Measurements from ENCODE around the gene PPP4R1. TPM values are rescaled to one million over a fixed set of nuclear protein-coding genes. Genes with fewer than 3 reads are reported as not detected.

The PPP4R1 gene
- total RNA-seq, 1 donor from 2014 or later, result 132 TPM

DNA sequence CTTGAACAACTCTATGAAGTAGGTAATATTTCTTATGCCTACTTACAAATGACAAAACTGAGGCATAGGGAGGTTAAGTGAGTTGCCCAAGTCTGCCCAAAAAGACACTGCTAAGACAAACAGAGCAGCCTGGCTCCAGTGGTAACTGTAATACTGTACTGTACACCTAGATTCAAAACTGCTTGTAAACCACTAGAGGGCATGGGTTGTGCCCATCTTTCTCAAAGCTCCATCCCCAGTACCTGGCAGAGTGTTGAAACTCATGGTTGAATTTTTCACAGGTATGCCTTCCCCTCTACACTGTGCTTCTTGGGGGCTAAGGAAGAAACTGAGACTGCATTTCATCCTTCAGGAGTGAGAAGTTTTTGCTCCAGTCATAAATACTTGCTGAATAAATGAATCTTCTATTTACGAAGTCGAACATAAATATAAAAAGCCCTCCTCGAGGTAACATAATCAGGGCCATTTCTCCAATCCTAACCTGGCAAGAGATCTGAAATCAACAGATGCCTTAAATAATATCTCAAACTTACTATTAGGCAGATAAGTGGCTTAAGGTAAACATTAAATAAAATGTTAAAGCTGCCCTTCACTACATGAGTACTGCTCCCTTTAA lies 2.0 kb downstream of the PPP4R1 start:
- Mint-ChIP-seq H3K27me3 (ENCODE audit: low read depth, unreplicated experiment) (no peaks in the 10 kb centered on the region), H3K4me1 (ENCODE audit: low read depth, unreplicated experiment) (peaks cover 47% of the 10 kb centered on the region), H3K9me3 (ENCODE audit: unreplicated experiment) (no peaks in the 10 kb centered on the region), H3K36me3 (ENCODE audit: low read depth, unreplicated experiment) (peaks cover 7% of the 10 kb centered on the region), H3K4me3 (ENCODE audit: unreplicated experiment) (peak overlapping the region; percentile 94), H3K27ac (ENCODE audit: unreplicated experiment) (peak overlapping the region; percentile 87)
- no peak for TF ChIP-seq EZH2 (IDR thresholded peaks at IDR 0.05; ENCODE audit: insufficient read depth, low read length)
- TF ChIP-seq, protein P1, sequence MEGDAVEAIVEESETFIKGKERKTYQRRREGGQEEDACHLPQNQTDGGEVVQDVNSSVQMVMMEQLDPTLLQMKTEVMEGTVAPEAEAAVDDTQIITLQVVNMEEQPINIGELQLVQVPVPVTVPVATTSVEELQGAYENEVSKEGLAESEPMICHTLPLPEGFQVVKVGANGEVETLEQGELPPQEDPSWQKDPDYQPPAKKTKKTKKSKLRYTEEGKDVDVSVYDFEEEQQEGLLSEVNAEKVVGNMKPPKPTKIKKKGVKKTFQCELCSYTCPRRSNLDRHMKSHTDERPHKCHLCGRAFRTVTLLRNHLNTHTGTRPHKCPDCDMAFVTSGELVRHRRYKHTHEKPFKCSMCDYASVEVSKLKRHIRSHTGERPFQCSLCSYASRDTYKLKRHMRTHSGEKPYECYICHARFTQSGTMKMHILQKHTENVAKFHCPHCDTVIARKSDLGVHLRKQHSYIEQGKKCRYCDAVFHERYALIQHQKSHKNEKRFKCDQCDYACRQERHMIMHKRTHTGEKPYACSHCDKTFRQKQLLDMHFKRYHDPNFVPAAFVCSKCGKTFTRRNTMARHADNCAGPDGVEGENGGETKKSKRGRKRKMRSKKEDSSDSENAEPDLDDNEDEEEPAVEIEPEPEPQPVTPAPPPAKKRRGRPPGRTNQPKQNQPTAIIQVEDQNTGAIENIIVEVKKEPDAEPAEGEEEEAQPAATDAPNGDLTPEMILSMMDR (IDR thresholded peaks at IDR 0.05; ENCODE audit: insufficient read depth, low read depth, low read length), result peak; percentile 81
- H2AFZ ChIP-seq (ENCODE audit: low read depth, low read length), result no peak overlapping the region
- H3K4me2 ChIP-seq (ENCODE audit: low read length), result peak overlapping the region; percentile 86
- peaks cover 52% of the 10 kb centered on the region for H4K20me1 ChIP-seq (ENCODE audit: insufficient read depth, low read length)
- H3K4me3 ChIP-seq (ENCODE audit: insufficient read depth, low read depth, low read length), result peak overlapping the region; percentile 74
- FAIRE-seq, result no peak
- H3K79me2 ChIP-seq (ENCODE audit: insufficient read depth, low read length), result peaks cover 77% of the 10 kb centered on the region
- H3K9ac ChIP-seq (ENCODE audit: low read length), result peak overlapping the region; percentile 94
- peaks cover 26% of the 10 kb centered on the region for H3K4me1 ChIP-seq (ENCODE audit: insufficient read depth, low read length)
- peak; percentile 32 for DNase-seq (ENCODE audit: low read depth)
- H3K9me3 ChIP-seq (ENCODE audit: insufficient read depth, low read depth, low read length), result no peaks in the 10 kb centered on the region
- no peak overlapping the region for H3K27ac ChIP-seq (ENCODE audit: low read depth, low read length)
- no peaks in the 10 kb centered on the region for H3K27me3 ChIP-seq (ENCODE audit: insufficient read depth, low read length)
- peaks cover 6% of the 10 kb centered on the region for H3K36me3 ChIP-seq (ENCODE audit: insufficient read depth, low read length)

DNA sequence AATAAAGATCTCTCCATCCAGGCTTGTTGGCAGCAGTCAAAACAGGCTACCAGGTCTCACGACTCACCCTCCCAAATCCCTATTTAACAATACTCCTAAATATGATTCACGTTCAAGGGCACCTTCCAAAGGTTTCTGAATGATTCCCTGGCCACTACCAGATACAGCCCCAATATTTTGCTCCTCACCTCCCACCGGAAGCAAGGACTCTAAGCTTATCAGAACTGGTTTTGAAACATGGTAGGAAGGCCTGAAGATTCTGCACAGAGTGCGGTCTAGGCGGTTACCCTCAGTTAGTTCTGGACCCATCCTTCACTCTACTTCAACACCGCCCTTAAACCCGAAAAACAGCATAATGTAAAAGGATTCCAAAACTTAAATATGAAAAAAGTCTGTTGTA lies 5.2 kb downstream of the PPP4R1 start:
- Histone ChIP-seq H3K79me2 (ENCODE audit: insufficient read depth, low read length) (peaks cover 99% of the 10 kb centered on the region), H3K9me3 (ENCODE audit: insufficient read depth, low read depth, low read length) (no peaks in the 10 kb centered on the region), H3K27me3 (ENCODE audit: insufficient read depth, low read length) (no peaks in the 10 kb centered on the region), H2AFZ (ENCODE audit: low read depth, low read length) (no peak overlapping the region), H3K36me3 (ENCODE audit: insufficient read depth, low read length) (peaks cover 6% of the 10 kb centered on the region), H3K4me3 (ENCODE audit: insufficient read depth, low read depth, low read length) (no peak overlapping the region), H3K4me2 (ENCODE audit: low read length) (no peak overlapping the region), H3K27ac (ENCODE audit: low read depth, low read length) (no peak overlapping the region), H3K4me1 (ENCODE audit: insufficient read depth, low read length) (peaks cover 11% of the 10 kb centered on the region), H4K20me1 (ENCODE audit: insufficient read depth, low read length) (peaks cover 80% of the 10 kb centered on the region), H3K9ac (ENCODE audit: low read length) (no peak overlapping the region)
- H3K36me3 Mint-ChIP-seq (ENCODE audit: low read depth, unreplicated experiment), result peaks cover 7% of the 10 kb centered on the region
- no peaks in the 10 kb centered on the region for H3K9me3 Mint-ChIP-seq (ENCODE audit: unreplicated experiment)
- H3K27me3 Mint-ChIP-seq (ENCODE audit: low read depth, unreplicated experiment), result no peaks in the 10 kb centered on the region
- no peak for DNase-seq (ENCODE audit: low read depth)
- no peak overlapping the region for H3K27ac Mint-ChIP-seq (ENCODE audit: unreplicated experiment)
- peaks cover 33% of the 10 kb centered on the region for H3K4me1 Mint-ChIP-seq (ENCODE audit: low read depth, unreplicated experiment)
- H3K4me3 Mint-ChIP-seq (ENCODE audit: unreplicated experiment), result peak overlapping the region; percentile 47
- FAIRE-seq, result no peak
- no peak for TF ChIP-seq EZH2 (IDR thresholded peaks at IDR 0.05; ENCODE audit: insufficient read depth, low read length)
- TF ChIP-seq, protein P1 (IDR thresholded peaks at IDR 0.05; ENCODE audit: insufficient read depth, low read depth, low read length), result no peak

- Histone ChIP-seq H2AFZ (ENCODE audit: low read depth, low read length) (no peak overlapping the region), H3K36me3 (ENCODE audit: insufficient read depth, low read length) (peaks cover 6% of the 10 kb centered on the region), H4K20me1 (ENCODE audit: insufficient read depth, low read length) (peaks cover 84% of the 10 kb centered on the region), H3K9me3 (ENCODE audit: insufficient read depth, low read depth, low read length) (no peaks in the 10 kb centered on the region), H3K27ac (ENCODE audit: low read depth, low read length) (no peak overlapping the region), H3K4me2 (ENCODE audit: low read length) (no peak overlapping the region), H3K79me2 (ENCODE audit: insufficient read depth, low read length) (peaks cover 100% of the 10 kb centered on the region), H3K27me3 (ENCODE audit: insufficient read depth, low read length) (no peaks in the 10 kb centered on the region), H3K4me3 (ENCODE audit: insufficient read depth, low read depth, low read length) (no peak overlapping the region), H3K9ac (ENCODE audit: low read length) (no peak overlapping the region), H3K4me1 (ENCODE audit: insufficient read depth, low read length) (peaks cover 11% of the 10 kb centered on the region)
- FAIRE-seq (no peak), DNase-seq (ENCODE audit: low read depth) (no peak)
- H3K27me3 Mint-ChIP-seq (ENCODE audit: low read depth, unreplicated experiment), result no peaks in the 10 kb centered on the region
- H3K9me3 Mint-ChIP-seq (ENCODE audit: unreplicated experiment), result no peaks in the 10 kb centered on the region
- H3K36me3 Mint-ChIP-seq (ENCODE audit: low read depth, unreplicated experiment), result peaks cover 7% of the 10 kb centered on the region
- H3K4me3 Mint-ChIP-seq (ENCODE audit: unreplicated experiment), result peak overlapping the region; percentile 30
- peak overlapping the region; percentile 38 for H3K27ac Mint-ChIP-seq (ENCODE audit: unreplicated experiment)
- no peak for TF ChIP-seq EZH2 (IDR thresholded peaks at IDR 0.05; ENCODE audit: insufficient read depth, low read length)
- TF ChIP-seq, protein P1 (IDR thresholded peaks at IDR 0.05; ENCODE audit: insufficient read depth, low read depth, low read length), result no peak
- peaks cover 33% of the 10 kb centered on the region for H3K4me1 Mint-ChIP-seq (ENCODE audit: low read depth, unreplicated experiment)
These were observed 5.6 kb downstream of the PPP4R1 start for GRCh38 chr18:9608728-9609127.

All from astrocyte (in vitro differentiated cells and primary cell).